H9 (cell line): Measurements from ENCODE around the gene ARHGAP26. TPM values are rescaled to one million over a fixed set of nuclear protein-coding genes. Genes with fewer than 3 reads are reported as not detected.

Experiments used
- DNase-seq: peaks from one replicate; pipeline ENCODE4 v3.0.0-alpha.2; 2017
- H2AFZ ChIP-seq: one replicate; pipeline ENCODE4 v1.6.1; 2013; ENCODE audit warnings: mild to moderate bottlenecking, low read length, control low read depth, moderate library complexity
- H2AK5ac ChIP-seq: 2 replicates; pipeline ENCODE4 v1.6.1; 2013; ENCODE audit warnings: low read length, control low read depth, mixed read lengths; ENCODE audit not compliant: insufficient read length
- H2BK120ac ChIP-seq: one replicate; pipeline ENCODE4 v1.6.1; 2013; ENCODE audit warnings: low read depth, mild to moderate bottlenecking, low read length, control low read depth, inconsistent platforms; ENCODE audit not compliant: poor library complexity, severe bottlenecking
- H2BK12ac ChIP-seq: 2 replicates; pipeline ENCODE4 v1.6.1; 2013; ENCODE audit warnings: low read length, control low read depth, mixed read lengths, low read depth; ENCODE audit not compliant: insufficient read length
- H2BK15ac ChIP-seq: 2 replicates; pipeline ENCODE4 v1.6.1; 2013; ENCODE audit warnings: low read depth, low read length, control low read depth
- H2BK20ac ChIP-seq: one replicate; pipeline ENCODE4 v1.6.1; 2013; ENCODE audit warnings: low read depth, mild to moderate bottlenecking, low read length, control low read depth, inconsistent platforms; ENCODE audit not compliant: poor library complexity, severe bottlenecking
- H2BK5ac ChIP-seq: 2 replicates; pipeline ENCODE4 v1.6.1; 2013; ENCODE audit warnings: low read length, control low read depth, mixed read lengths; ENCODE audit not compliant: insufficient read length
- H3K14ac ChIP-seq: 2 replicates; pipeline ENCODE4 v1.6.1; 2013; ENCODE audit warnings: low read length, control low read depth; ENCODE audit not compliant: insufficient read depth
- H3K18ac ChIP-seq: 2 replicates; pipeline ENCODE4 v1.6.1; 2013; ENCODE audit warnings: low read depth, mild to moderate bottlenecking, mixed read lengths, low read length, control low read depth; ENCODE audit not compliant: insufficient read length
- H3K23ac ChIP-seq: 2 replicates; pipeline ENCODE4 v1.6.1; 2013; ENCODE audit warnings: low read length, control low read depth, mixed read lengths, low read depth; ENCODE audit not compliant: insufficient read length
- H3K23me2 ChIP-seq: 2 replicates; pipeline ENCODE4 v1.6.1; 2013; ENCODE audit warnings: low read depth, mild to moderate bottlenecking, mixed read lengths, low read length, control low read depth; ENCODE audit not compliant: insufficient read length, poor library complexity, severe bottlenecking
- H3K27ac ChIP-seq: 2 replicates; pipeline ENCODE4 v1.5.1; 2013; ENCODE audit warnings: low read length, control low read depth, mixed read lengths, low read depth; ENCODE audit not compliant: insufficient read length
- H3K27me3 ChIP-seq: 2 replicates; pipeline ENCODE4 v1.6.1; 2013; ENCODE audit warnings: low read length, control low read depth, inconsistent platforms; ENCODE audit not compliant: insufficient read depth
- H3K4ac ChIP-seq: 2 replicates; pipeline ENCODE4 v1.6.1; 2013; ENCODE audit warnings: low read depth, mild to moderate bottlenecking, control low read depth, inconsistent platforms, low read length, moderate library complexity
- H3K4me1 ChIP-seq: 2 replicates; pipeline ENCODE4 v1.6.1; 2013; ENCODE audit warnings: low read length, control low read depth, inconsistent platforms; ENCODE audit not compliant: insufficient read depth
- H3K4me2 ChIP-seq: 2 replicates; pipeline ENCODE4 v1.6.1; 2013; ENCODE audit warnings: low read length, control low read depth, mixed read lengths; ENCODE audit not compliant: insufficient read length, insufficient read depth
- H3K56ac ChIP-seq: 2 replicates; pipeline ENCODE4 v1.6.1; 2013; ENCODE audit warnings: low read depth, mild to moderate bottlenecking, mixed read lengths, low read length, control low read depth; ENCODE audit not compliant: insufficient read length
- H3K79me1 ChIP-seq: 2 replicates; pipeline ENCODE4 v1.6.1; 2013; ENCODE audit warnings: low read depth, mild to moderate bottlenecking, moderate library complexity, low read length, control low read depth, inconsistent platforms; ENCODE audit not compliant: insufficient read depth, poor library complexity, severe bottlenecking
- H3K79me2 ChIP-seq: 2 replicates; pipeline ENCODE4 v1.6.1; 2013; ENCODE audit warnings: low read length, control low read depth, inconsistent platforms; ENCODE audit not compliant: insufficient read depth
- H3K9ac ChIP-seq: 2 replicates; pipeline ENCODE4 v1.6.1; 2013; ENCODE audit warnings: low read length, control low read depth, mixed read lengths; ENCODE audit not compliant: insufficient read length; ENCODE audit errors: extremely low read depth
- H3K9me3 ChIP-seq: one replicate; pipeline ENCODE4 v1.6.1; 2013; ENCODE audit warnings: low read depth, low read length, inconsistent platforms; ENCODE audit not compliant: control insufficient read depth
- H3T11ph ChIP-seq: one replicate; pipeline ENCODE4 v1.6.1; 2013; ENCODE audit warnings: mild to moderate bottlenecking, low read length, control low read depth, inconsistent platforms
- H4K20me1 ChIP-seq: one replicate; pipeline ENCODE4 v1.6.1; 2013; ENCODE audit not compliant: control insufficient read depth, insufficient read length, insufficient read depth
- H4K5ac ChIP-seq: 2 replicates; pipeline ENCODE4 v1.6.1; 2013; ENCODE audit warnings: low read depth, mild to moderate bottlenecking, mixed read lengths, low read length, control low read depth; ENCODE audit not compliant: insufficient read length
- H4K8ac ChIP-seq: replicated peaks from 2 replicates; pipeline ENCODE4 v1.6.1; 2013; ENCODE audit warnings: low read length, control low read depth, mixed read lengths, low read depth; ENCODE audit not compliant: insufficient read length
- H4K91ac ChIP-seq: 2 replicates; pipeline ENCODE4 v1.6.1; 2013; ENCODE audit warnings: low read depth, mild to moderate bottlenecking, moderate library complexity, mixed read lengths, low read length, control low read depth; ENCODE audit not compliant: insufficient read length
- H3K27ac Mint-ChIP-seq, 3 experiments: 2 replicates in 2 of 3; 3 replicates in 1 of 3; pipeline ENCODE4 v1.8.0; 2020 to 2021; ENCODE audit warnings: mixed read lengths in 3 of 3, mild to moderate bottlenecking in 1 of 3, moderate library complexity in 1 of 3
- H3K27me3 Mint-ChIP-seq: 2 replicates; pipeline ENCODE4 v1.8.0; 2021; ENCODE audit warnings: low read depth, mild to moderate bottlenecking, moderate library complexity, mixed read lengths
- H3K36me3 Mint-ChIP-seq, 3 experiments: 2 replicates in 2 of 3; 3 replicates in 1 of 3; pipeline ENCODE4 v1.8.0; 2020 to 2021; ENCODE audit warnings: low read depth in 3 of 3, mixed read lengths in 3 of 3; ENCODE audit not compliant: insufficient read depth in 1 of 3
- H3K4me1 Mint-ChIP-seq, 2 experiments: 2 replicates each; pipeline ENCODE4 v1.8.0; 2020; ENCODE audit warnings: mixed read lengths in 2 of 2
- H3K4me3 Mint-ChIP-seq, 2 experiments: 2 replicates in 1 of 2; 3 replicates in 1 of 2; pipeline ENCODE4 v1.8.0; 2020 to 2021; ENCODE audit warnings: mild to moderate bottlenecking in 2 of 2, mixed read lengths in 2 of 2, moderate library complexity in 1 of 2
- H3K9me3 Mint-ChIP-seq, 2 experiments: 2 replicates in 1 of 2; 3 replicates in 1 of 2; pipeline ENCODE4 v1.8.0; 2020; ENCODE audit warnings: mild to moderate bottlenecking in 2 of 2, mixed read lengths in 2 of 2, moderate library complexity in 1 of 2
- WGBS: extraction: QIAGEN DNeasy Blood & Tissue Kit; methylation state at CpG from one replicate; pipeline ENCODE4 v1.1.7; 2013; ENCODE audit warnings: missing lambda C conversion rate, low lambda C conversion rate, mixed read lengths; ENCODE audit not compliant: insufficient read length; ENCODE audit errors: extremely low coverage; 5-methylcytosine and 5-hydroxymethylcytosine counted together
- total RNA-seq: library from RNA; stranded (reverse); gene quantifications from 2 replicates; pipeline ENCODE4 v1.2.1, GENCODE V29; 2021
- TF ChIP-seq, protein P1 (sequence below): fragments of 200-600 bp; sonication (generic); conservative IDR thresholded peaks from 3 replicates; pipeline ENCODE4 v1.8.0; 2021; ENCODE audit warnings: antibody characterized with exemption, mild to moderate bottlenecking

The ARHGAP26 gene
- total RNA-seq, 1 experiment from 2014 or later: 13.8 TPM

DNA sequence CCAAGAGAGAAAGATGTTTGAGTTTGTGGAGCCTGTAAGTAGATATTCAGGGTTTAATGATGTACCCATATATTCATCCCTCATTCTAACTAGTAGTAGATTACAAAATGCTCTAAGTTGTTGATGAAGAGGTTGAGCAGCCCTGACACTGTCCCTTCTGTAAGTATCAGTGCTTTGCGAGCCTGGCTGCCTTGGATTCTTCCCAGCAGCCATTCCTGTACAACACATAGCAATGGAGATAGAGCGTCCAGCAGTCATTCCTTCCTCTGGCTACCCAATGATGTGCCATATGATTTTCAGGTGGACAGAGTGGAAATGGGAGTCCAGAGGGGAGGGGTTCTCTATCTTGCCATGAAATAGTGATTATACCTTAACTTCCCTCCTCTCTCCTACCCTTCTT, 124.1 kb downstream of the ARHGAP26 start:
- H3T11ph ChIP-seq: no peak overlapping the region
- H2BK5ac ChIP-seq: no peak overlapping the region
- H3K4ac ChIP-seq: no peak overlapping the region
- peaks cover 5 to 12% (median 8%) of the 10 kb centered on the region in 3 experiments; a peak in 6 of 7 replicates for H3K36me3 Mint-ChIP-seq
- H3K4me2 ChIP-seq: no peak overlapping the region
- H3K9me3 Mint-ChIP-seq: no peaks in the 10 kb centered on the region; a peak in 1 of 5 replicates
- H3K56ac ChIP-seq: no peak overlapping the region
- TF ChIP-seq, protein P1, sequence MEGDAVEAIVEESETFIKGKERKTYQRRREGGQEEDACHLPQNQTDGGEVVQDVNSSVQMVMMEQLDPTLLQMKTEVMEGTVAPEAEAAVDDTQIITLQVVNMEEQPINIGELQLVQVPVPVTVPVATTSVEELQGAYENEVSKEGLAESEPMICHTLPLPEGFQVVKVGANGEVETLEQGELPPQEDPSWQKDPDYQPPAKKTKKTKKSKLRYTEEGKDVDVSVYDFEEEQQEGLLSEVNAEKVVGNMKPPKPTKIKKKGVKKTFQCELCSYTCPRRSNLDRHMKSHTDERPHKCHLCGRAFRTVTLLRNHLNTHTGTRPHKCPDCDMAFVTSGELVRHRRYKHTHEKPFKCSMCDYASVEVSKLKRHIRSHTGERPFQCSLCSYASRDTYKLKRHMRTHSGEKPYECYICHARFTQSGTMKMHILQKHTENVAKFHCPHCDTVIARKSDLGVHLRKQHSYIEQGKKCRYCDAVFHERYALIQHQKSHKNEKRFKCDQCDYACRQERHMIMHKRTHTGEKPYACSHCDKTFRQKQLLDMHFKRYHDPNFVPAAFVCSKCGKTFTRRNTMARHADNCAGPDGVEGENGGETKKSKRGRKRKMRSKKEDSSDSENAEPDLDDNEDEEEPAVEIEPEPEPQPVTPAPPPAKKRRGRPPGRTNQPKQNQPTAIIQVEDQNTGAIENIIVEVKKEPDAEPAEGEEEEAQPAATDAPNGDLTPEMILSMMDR: no peak
- H3K4me1 ChIP-seq: peaks cover 10% of the 10 kb centered on the region
- H2BK120ac ChIP-seq: no peak overlapping the region
- no peaks in the 10 kb centered on the region for H4K20me1 ChIP-seq
- H3K14ac ChIP-seq: no peak overlapping the region
- H4K91ac ChIP-seq: no peak overlapping the region
- no peaks in the 10 kb centered on the region for H3K27me3 Mint-ChIP-seq
- DNase-seq: no peak
- H3K4me3 Mint-ChIP-seq: no peak overlapping the region
- no peaks in the 10 kb centered on the region for H3K79me1 ChIP-seq
- no peak overlapping the region for H2AFZ ChIP-seq
- H3K23me2 ChIP-seq: no peaks in the 10 kb centered on the region
- no peak overlapping the region for H4K5ac ChIP-seq
- no peak overlapping the region for H3K18ac ChIP-seq
- no peak overlapping the region for H2AK5ac ChIP-seq
- no peaks in the 10 kb centered on the region for H3K79me2 ChIP-seq
- no peaks in the 10 kb centered on the region for H3K27me3 ChIP-seq
- H3K27ac ChIP-seq: no peak overlapping the region
- no peak overlapping the region for H2BK15ac ChIP-seq
- H3K23ac ChIP-seq: no peak overlapping the region
- H3K4me1 Mint-ChIP-seq: peaks cover 50 to 56% of the 10 kb centered on the region in 2 experiments
- H3K9ac ChIP-seq: no peak overlapping the region
- no peak overlapping the region for H4K8ac ChIP-seq
- peak overlapping the region in 1 of 3 experiments; percentile 98; a peak in 3 of 7 replicates for H3K27ac Mint-ChIP-seq
- no peak overlapping the region for H2BK20ac ChIP-seq
- H2BK12ac ChIP-seq: no peak overlapping the region
- WGBS: no CpG with 5 or more reads among the region's 2 CpGs
- no peaks in the 10 kb centered on the region for H3K9me3 ChIP-seq
